Measurements from ENCODE around the gene RASGEF1C. TPM values are rescaled to one million over a fixed set of nuclear protein-coding genes. Genes with fewer than 3 reads are reported as not detected.

Gene RASGEF1C
- total and polyA plus RNA-seq, 2 of the 13 experiments (the other 11 are each of a cell fraction or from before 2014, with no cell fraction given) = not detected

GRCh38 chr5:180079702-180080466, 129.1 kb downstream of the RASGEF1C start (continued):
- TF ChIP-seq ZNF407 (CRISPR knock-in tag; IDR thresholded peaks at IDR 0.05; ENCODE audit: not compliant biosample characterization) (no peak), TCF7 (IDR thresholded peaks at IDR 0.05; ENCODE audit: low read depth) (no peak), BRD4 (CRISPR knock-in tag; IDR thresholded peaks at IDR 0.05) (no peak), ZNF780A (CRISPR knock-in tag; IDR thresholded peaks at IDR 0.05) (no peak), PRDM10 (CRISPR knock-in tag; IDR thresholded peaks at IDR 0.05; ENCODE audit: low read depth) (no peak), NFAT5 (CRISPR knock-in tag; IDR thresholded peaks at IDR 0.05) (no peak), ZNF17 (CRISPR knock-in tag; IDR thresholded peaks at IDR 0.05) (no peak)
